Dedifferentiated amniotic fluid mesenchymal stem cell (primary cell): ENCODE measurements around the gene FURIN.
"Not testable (repeated sequence)": the region's sequence is repeated elsewhere in the genome, so short reads cannot be mapped to it uniquely, and the experiment has no call there.

Experiments used
- DNase-seq: peaks from one replicate; pipeline ENCODE4 v3.0.0-alpha.2; 2016; ENCODE audit errors: extremely low spot score

The FURIN gene

GRCh38 chr15:90882781-90883525 is 14.6 kb downstream of the FURIN start:
- DNase-seq, result no peak

GRCh38 chr15:90883526-90883975 is 15.2 kb downstream of the FURIN start:
- no peak for DNase-seq

GRCh38 chr15:90883976-90884718 is 15.8 kb downstream of the FURIN start, which contains the start of gene FES:
Gene FES, plus strand, starts transcription at chr15:90884504. Its CDS starts 542 bp downstream, at chr15:90885046.
- DNase-seq, result no peak

GRCh38 chr15:90884719-90885431 is 16.5 kb downstream of the FURIN start:
- no peak for DNase-seq

- DNase-seq, result peak; percentile 36
These were observed 17.3 kb downstream of the FURIN start for GRCh38 chr15:90885432-90886290.

GRCh38 chr15:90886291-90886614 is 17.9 kb downstream of the FURIN start:
- no peak for DNase-seq

GRCh38 chr15:90887037-90887481 is 18.7 kb downstream of the FURIN start:
- DNase-seq, result no peak

- no peak for DNase-seq
These were observed 20.9 kb downstream of the FURIN start for GRCh38 chr15:90889313-90889730.

- no peak for DNase-seq
These were observed 21.5 kb downstream of the FURIN start for GRCh38 chr15:90889736-90890456.

GRCh38 chr15:90890839-90891238 is 22.5 kb downstream of the FURIN start:
- no peak for DNase-seq

- DNase-seq, result no peak
These were observed 23.1 kb downstream of the FURIN start for GRCh38 chr15:90891346-90891949.

GRCh38 chr15:90892023-90892422 is 23.6 kb downstream of the FURIN start:
- no peak for DNase-seq

GRCh38 chr15:90892498-90893174 is 24.2 kb downstream of the FURIN start:
- no peak for DNase-seq

GRCh38 chr15:90893175-90894090 is 25.0 kb downstream of the FURIN start:
- DNase-seq, result no peak

GRCh38 chr15:90895571-90896117 is 27.3 kb downstream of the FURIN start:
- no peak for DNase-seq

GRCh38 chr15:90897131-90897655 is 28.8 kb downstream of the FURIN start:
- not testable (repeated sequence) for DNase-seq

- no peak for DNase-seq
These were observed 33.0 kb downstream of the FURIN start for GRCh38 chr15:90901175-90902039.
